Activated naive CD8-positive, alpha-beta T cell (primary cell): ENCODE results near the gene GMDS.

ENCODE experiments used
- H3K27ac Mint-ChIP-seq: one replicate; pipeline ENCODE4 v1.8.0; 2021; ENCODE audit warnings: mixed read lengths
- H3K27me3 Mint-ChIP-seq: one replicate; pipeline ENCODE4 v1.8.0; 2021; ENCODE audit warnings: mixed read lengths
- H3K36me3 Mint-ChIP-seq: one replicate; pipeline ENCODE4 v1.8.0; 2021; ENCODE audit warnings: mixed read lengths
- H3K4me1 Mint-ChIP-seq: one replicate; pipeline ENCODE4 v1.8.0; 2021; ENCODE audit warnings: low read depth, mixed read lengths
- H3K4me3 Mint-ChIP-seq: one replicate; pipeline ENCODE4 v1.8.0; 2021; ENCODE audit warnings: mild to moderate bottlenecking, mixed read lengths
- H3K9me3 Mint-ChIP-seq: one replicate; pipeline ENCODE4 v1.8.0; 2021; ENCODE audit warnings: low read depth, mixed read lengths

Gene GMDS

GRCh38 chr6:1601158-1602048, 644.0 kb downstream of the GMDS start:
- Mint-ChIP-seq H3K27me3 (peaks cover 52% of the 10 kb centered on the region), H3K27ac (no peak overlapping the region), H3K4me3 (no peak overlapping the region), H3K36me3 (no peaks in the 10 kb centered on the region), H3K9me3 (no peaks in the 10 kb centered on the region), H3K4me1 (peaks cover 15% of the 10 kb centered on the region)

GRCh38 chr6:1600764-1601157, 644.6 kb downstream of the GMDS start:
- no peaks in the 10 kb centered on the region for H3K36me3 Mint-ChIP-seq
- H3K27ac Mint-ChIP-seq, result no peak overlapping the region
- peaks cover 10% of the 10 kb centered on the region for H3K4me1 Mint-ChIP-seq
- no peaks in the 10 kb centered on the region for H3K9me3 Mint-ChIP-seq
- H3K4me3 Mint-ChIP-seq, result no peak overlapping the region
- H3K27me3 Mint-ChIP-seq, result peaks cover 52% of the 10 kb centered on the region

GRCh38 chr6:1600063-1600763, 645.2 kb downstream of the GMDS start:
- H3K4me1 Mint-ChIP-seq, result peaks cover 6% of the 10 kb centered on the region
- peaks cover 48% of the 10 kb centered on the region for H3K27me3 Mint-ChIP-seq

GRCh38 chr6:1599469-1599868, 645.9 kb downstream of the GMDS start:
- H3K4me1 Mint-ChIP-seq, result peaks cover 9% of the 10 kb centered on the region
- no peaks in the 10 kb centered on the region for H3K9me3 Mint-ChIP-seq
- no peak overlapping the region for H3K4me3 Mint-ChIP-seq
- H3K27ac Mint-ChIP-seq, result no peak overlapping the region
- peaks cover 51% of the 10 kb centered on the region for H3K27me3 Mint-ChIP-seq
- H3K36me3 Mint-ChIP-seq, result no peaks in the 10 kb centered on the region

More at GRCh38 chr6:1600063-1600763, 645.2 kb downstream of the GMDS start:
- Mint-ChIP-seq H3K27ac (no peak overlapping the region), H3K4me3 (no peak overlapping the region), H3K36me3 (no peaks in the 10 kb centered on the region), H3K9me3 (no peaks in the 10 kb centered on the region)

GRCh38 chr6:1598886-1599285, 646.5 kb downstream of the GMDS start:
- Mint-ChIP-seq H3K4me1 (peaks cover 9% of the 10 kb centered on the region), H3K27me3 (peaks cover 51% of the 10 kb centered on the region), H3K9me3 (no peaks in the 10 kb centered on the region), H3K36me3 (no peaks in the 10 kb centered on the region), H3K27ac (no peak overlapping the region), H3K4me3 (no peak overlapping the region)

GRCh38 chr6:1598433-1598832, 647.0 kb downstream of the GMDS start:
- Mint-ChIP-seq H3K4me3 (no peak overlapping the region), H3K27ac (no peak overlapping the region)

GRCh38 chr6:1597924-1598323, 647.5 kb downstream of the GMDS start:
- Mint-ChIP-seq H3K4me3 (no peak overlapping the region), H3K4me1 (peaks cover 9% of the 10 kb centered on the region), H3K27ac (no peak overlapping the region), H3K9me3 (no peaks in the 10 kb centered on the region), H3K36me3 (no peaks in the 10 kb centered on the region), H3K27me3 (peaks cover 44% of the 10 kb centered on the region)

More at GRCh38 chr6:1598433-1598832, 647.0 kb downstream of the GMDS start:
- Mint-ChIP-seq H3K36me3 (no peaks in the 10 kb centered on the region), H3K9me3 (no peaks in the 10 kb centered on the region), H3K27me3 (peaks cover 48% of the 10 kb centered on the region), H3K4me1 (peaks cover 9% of the 10 kb centered on the region)

GRCh38 chr6:1597121-1597744, 648.2 kb downstream of the GMDS start:
- H3K4me3 Mint-ChIP-seq, result no peak overlapping the region
- H3K4me1 Mint-ChIP-seq, result peaks cover 9% of the 10 kb centered on the region
- peaks cover 40% of the 10 kb centered on the region for H3K27me3 Mint-ChIP-seq
- no peak overlapping the region for H3K27ac Mint-ChIP-seq
- H3K36me3 Mint-ChIP-seq, result no peaks in the 10 kb centered on the region
- no peaks in the 10 kb centered on the region for H3K9me3 Mint-ChIP-seq

GRCh38 chr6:1596088-1596852, 649.1 kb downstream of the GMDS start:
- no peak overlapping the region for H3K27ac Mint-ChIP-seq
- peak overlapping the region; percentile 32 for H3K4me3 Mint-ChIP-seq
- H3K27me3 Mint-ChIP-seq, result peaks cover 40% of the 10 kb centered on the region
- H3K9me3 Mint-ChIP-seq, result no peaks in the 10 kb centered on the region
- no peaks in the 10 kb centered on the region for H3K36me3 Mint-ChIP-seq
- peaks cover 9% of the 10 kb centered on the region for H3K4me1 Mint-ChIP-seq

GRCh38 chr6:1595271-1596087, 649.9 kb downstream of the GMDS start:
- H3K36me3 Mint-ChIP-seq, result no peaks in the 10 kb centered on the region
- no peak overlapping the region for H3K27ac Mint-ChIP-seq
- peak overlapping the region; percentile 32 for H3K4me3 Mint-ChIP-seq
- peaks cover 35% of the 10 kb centered on the region for H3K27me3 Mint-ChIP-seq
- H3K9me3 Mint-ChIP-seq, result no peaks in the 10 kb centered on the region
- H3K4me1 Mint-ChIP-seq, result peaks cover 7% of the 10 kb centered on the region

- H3K27me3 Mint-ChIP-seq, result peaks cover 29% of the 10 kb centered on the region
- no peaks in the 10 kb centered on the region for H3K36me3 Mint-ChIP-seq
- H3K4me1 Mint-ChIP-seq, result peaks cover 7% of the 10 kb centered on the region
- no peaks in the 10 kb centered on the region for H3K9me3 Mint-ChIP-seq
- H3K27ac Mint-ChIP-seq, result no peak overlapping the region
- no peak overlapping the region for H3K4me3 Mint-ChIP-seq
Observed at GRCh38 chr6:1594445-1595200, 650.8 kb downstream of the GMDS start.

- peaks cover 7% of the 10 kb centered on the region for H3K4me1 Mint-ChIP-seq
- no peak overlapping the region for H3K4me3 Mint-ChIP-seq
- H3K27ac Mint-ChIP-seq, result no peak overlapping the region
- no peaks in the 10 kb centered on the region for H3K36me3 Mint-ChIP-seq
- no peaks in the 10 kb centered on the region for H3K9me3 Mint-ChIP-seq
- peaks cover 32% of the 10 kb centered on the region for H3K27me3 Mint-ChIP-seq
Observed at GRCh38 chr6:1593958-1594314, 651.5 kb downstream of the GMDS start.

GRCh38 chr6:1593286-1593957, 652.0 kb downstream of the GMDS start:
- peaks cover 30% of the 10 kb centered on the region for H3K27me3 Mint-ChIP-seq
- peaks cover 7% of the 10 kb centered on the region for H3K4me1 Mint-ChIP-seq
- H3K9me3 Mint-ChIP-seq, result no peaks in the 10 kb centered on the region
- H3K4me3 Mint-ChIP-seq, result no peak overlapping the region
- H3K27ac Mint-ChIP-seq, result no peak overlapping the region
- no peaks in the 10 kb centered on the region for H3K36me3 Mint-ChIP-seq
